ENCODE measurements around the gene PRKAA1. TPM values are rescaled to one million over a fixed set of nuclear protein-coding genes. Genes with fewer than 3 reads are reported as not detected.

PRKAA1 gene
- polyA plus RNA-seq, 2 of the 4 experiments (the other 2 are of a cell fraction), result 51.5 to 107 TPM

GRCh38 chr5:40846371-40846770, 48.2 kb upstream of the PRKAA1 start:
- Histone ChIP-seq H3K27ac (no peak overlapping the region), H3K4me1 (peaks cover 12% of the 10 kb centered on the region; the same call in 1 of the 3 replicates), H3K4me3 (no peak overlapping the region), H3K9me3 (no peaks in the 10 kb centered on the region), H3K4me2 (no peak overlapping the region)
- 84% methylated on average over 2 of the region's 2 CpGs for WGBS (ENCODE audit: missing lambda C conversion rate)
- CTCF ChIA-PET, result interaction anchor here (0.6 kb wide), 1 partner anchor 12 kb away, joined by 3 read pairs; no protein-coding TSS in a partner anchor
- ATAC-seq (no peak), DNase-seq (ENCODE audit: low read depth in 1 of 2, low spot score in 1 of 2) (no peak), FAIRE-seq (no peak)
- POLR2A ChIA-PET, result no interaction called here
- TF ChIP-seq FOSB (CRISPR knock-in tag; IDR thresholded peaks at IDR 0.05) (no peak), KDM1A (IDR thresholded peaks at IDR 0.05; ENCODE audit: low read depth) (no peak), RARB (CRISPR knock-in tag; IDR thresholded peaks at IDR 0.05) (no peak), REST (IDR thresholded peaks at IDR 0.05) (no peak), ZSCAN20 (CRISPR knock-in tag; IDR thresholded peaks at IDR 0.05) (no peak), RFX5 (IDR thresholded peaks at IDR 0.05) (no peak), NR3C1 (IDR thresholded peaks at IDR 0.05) (no peak), CBX2 (IDR thresholded peaks at IDR 0.05; ENCODE audit: borderline replicate concordance, low read depth) (no peak), CTCF (IDR thresholded peaks at IDR 0.05) (no peak), USF2 (IDR thresholded peaks at IDR 0.05) (no peak), HOXB5 (CRISPR knock-in tag; IDR thresholded peaks at IDR 0.05) (no peak), MAZ (IDR thresholded peaks at IDR 0.05; ENCODE audit: borderline replicate concordance, low read depth, low read length) (no peak), ESRRA (IDR thresholded peaks at IDR 0.05; ENCODE audit: borderline replicate concordance, low read length) (no peak), RNF2 (IDR thresholded peaks at IDR 0.05; ENCODE audit: borderline replicate concordance, low read depth) (no peak)

- CTCF ChIA-PET, result interaction anchor here (1.8 kb wide), 1 partner anchor 34 kb away, joined by 4 read pairs; no protein-coding TSS in a partner anchor
- Histone ChIP-seq H3K4me1 (peaks cover 19% of the 10 kb centered on the region), H3K9me3 (no peaks in the 10 kb centered on the region), H3K4me3 (no peak overlapping the region), H3K4me2 (no peak overlapping the region), H3K27ac (no peak overlapping the region)
- POLR2A ChIA-PET, result no interaction called here
- FAIRE-seq (no peak), DNase-seq (ENCODE audit: low read depth in 1 of 2, low spot score in 1 of 2) (no peak), ATAC-seq (no peak)
- 97% methylated on average over 4 of the region's 4 CpGs for WGBS (ENCODE audit: missing lambda C conversion rate)
- TF ChIP-seq BCL3 (IDR thresholded peaks at IDR 0.05) (no peak), GATA3 (IDR thresholded peaks at IDR 0.05; ENCODE audit: borderline replicate concordance) (no peak), ESRRA (IDR thresholded peaks at IDR 0.05; ENCODE audit: borderline replicate concordance, low read length) (no peak), HMGXB4 (CRISPR knock-in tag; IDR thresholded peaks at IDR 0.05; ENCODE audit: borderline replicate concordance) (no peak), ZSCAN20 (CRISPR knock-in tag; IDR thresholded peaks at IDR 0.05) (no peak), HDAC2 (IDR thresholded peaks at IDR 0.05) (no peak), PBX3 (IDR thresholded peaks at IDR 0.05) (no peak), CEBPB (IDR thresholded peaks at IDR 0.05) (no peak), RFX5 (IDR thresholded peaks at IDR 0.05) (no peak), RAD21 (conservative IDR thresholded peaks at IDR 0.05 in 1 of 2, IDR thresholded peaks at IDR 0.05 in 1 of 2) (no peak), HOXB13 (CRISPR knock-in tag; IDR thresholded peaks at IDR 0.05; ENCODE audit: low read depth) (no peak), EP300 (IDR thresholded peaks at IDR 0.05) (no peak), NR3C1 (IDR thresholded peaks at IDR 0.05) (no peak), HOXA7 (CRISPR knock-in tag; IDR thresholded peaks at IDR 0.05) (no peak)
Observed at GRCh38 chr5:40844565-40844964, 46.4 kb upstream of the PRKAA1 start.

Data from A549 (cell line).